Left lung (tissue), 14 donors: ENCODE results near the gene HEMGN. TPM values are rescaled to one million over a fixed set of nuclear protein-coding genes. Genes with fewer than 3 reads are reported as not detected.
A peak's percentile ranks its signal among the peaks of the same experiment; 100 is the strongest.

Experiments
- ATAC-seq: fragments of 200-7000 bp; cut with Tn5 transposase; one replicate; pipeline ENCODE4 v1.9.1; 2020; ENCODE audit warnings: moderate library complexity
- DNase-seq, 4 donors: peaks; one replicate each; pipeline ENCODE4 v3.0.0-alpha.2; 2013 to 2020
- H3K27ac ChIP-seq, 2 donors: fragments of 200-600 bp; sonication (generic) in 1 of 2; one replicate each; pipeline versions ENCODE4 v1.5.0 to v1.8.0; 2020 to 2021
- H3K27me3 ChIP-seq, 2 donors: fragments of 200-600 bp; sonication (generic) in 1 of 2; one replicate each; pipeline versions ENCODE4 v1.5.0 to v1.8.0; 2020 to 2021
- H3K36me3 ChIP-seq, 2 donors: fragments of 200-600 bp; sonication (generic) in 1 of 2; one replicate each; pipeline versions ENCODE4 v1.5.0 to v1.8.0; 2020 to 2021
- H3K4me1 ChIP-seq, 2 donors: fragments of 200-600 bp; one replicate each; pipeline ENCODE4 v1.8.0; 2021
- H3K4me3 ChIP-seq, 2 donors: fragments of 200-600 bp; sonication (generic) in 1 of 2; one replicate each; pipeline versions ENCODE4 v1.5.0 to v1.8.0; 2020 to 2021; ENCODE audit warnings: mild to moderate bottlenecking in 1 of 2
- H3K9me3 ChIP-seq, 2 donors: fragments of 200-600 bp; sonication (generic) in 1 of 2; one replicate each; pipeline versions ENCODE4 v1.5.0 to v1.8.0; 2020 to 2021
- intact Hi-C, 2 donors: fragments of 100-400 bp; cut with DNase I; formaldehyde crosslinking; loops; one replicate each; pipeline versions ENCODE4 v1.11.2 to v1.14.2; 2022
- long read RNA-seq, 12 donors: library from polyadenylated mRNA in 2 of 12; unstranded in 2 of 12; transcript quantifications; one replicate each; pipeline ENCODE4 v2.0.0 and lab custom pipeline, GENCODE V29; 2019 to 2026
- polyA plus RNA-seq, 6 donors: library from polyadenylated mRNA; unstranded; fragments of 120-200 nt; gene quantifications; one replicate each; pipeline ENCODE4 v1.2.1, GENCODE V29; 2013; ENCODE audit not compliant: insufficient read length in 6 of 6
- total RNA-seq, 2 donors: library from RNA; stranded (reverse); fragmentation: NEBNext Ultra II Directional; extraction: Animal tissue kit (Norgen Biotek cat#: 25700); gene quantifications; one replicate each; pipeline ENCODE4 v1.2.1, GENCODE V29; 2021
- TF ChIP-seq, protein P1 (sequence below), 2 donors: fragments of 200-600 bp; sonication (generic) in 1 of 2; IDR thresholded peaks; one replicate each; pipeline versions ENCODE4 v1.5.0 to v1.8.0; 2021; ENCODE audit warnings: antibody characterized with exemption in 2 of 2
- donor health status: DM: no; HTN: yes; CAD: no.
- donor health status: DM: no; HTN: no; CAD: no.

HEMGN gene, protein sequence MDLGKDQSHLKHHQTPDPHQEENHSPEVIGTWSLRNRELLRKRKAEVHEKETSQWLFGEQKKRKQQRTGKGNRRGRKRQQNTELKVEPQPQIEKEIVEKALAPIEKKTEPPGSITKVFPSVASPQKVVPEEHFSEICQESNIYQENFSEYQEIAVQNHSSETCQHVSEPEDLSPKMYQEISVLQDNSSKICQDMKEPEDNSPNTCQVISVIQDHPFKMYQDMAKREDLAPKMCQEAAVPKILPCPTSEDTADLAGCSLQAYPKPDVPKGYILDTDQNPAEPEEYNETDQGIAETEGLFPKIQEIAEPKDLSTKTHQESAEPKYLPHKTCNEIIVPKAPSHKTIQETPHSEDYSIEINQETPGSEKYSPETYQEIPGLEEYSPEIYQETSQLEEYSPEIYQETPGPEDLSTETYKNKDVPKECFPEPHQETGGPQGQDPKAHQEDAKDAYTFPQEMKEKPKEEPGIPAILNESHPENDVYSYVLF
- total RNA-seq, result under 1 TPM; 0.15 to 0.16 TPM
- 1 to 10 TPM; 2.9 to 9.8 (median 5.4) TPM for polyA plus RNA-seq
- long read RNA-seq, donor 1, transcript HEMGN-202 (4 exons, 2,305 nt), result major isoform, 6 of 46 reads
- long read RNA-seq, donor 1, partial matches to known transcripts, result 40 of 46 reads
- long read RNA-seq, donor 1, other reads (novel, unspliced or antisense), result 0 of 46 reads
- long read RNA-seq, donor 2, partial matches to known transcripts, result 0 of 2 reads
- long read RNA-seq, donor 2, other reads (novel, unspliced or antisense), result 0 of 2 reads
- long read RNA-seq, donor 3, result 0 reads
- long read RNA-seq, donor 4, result 0 reads
- long read RNA-seq, donor 5, partial matches to known transcripts, result 0 of 1 reads
- long read RNA-seq, donor 5, other reads (novel, unspliced or antisense), result 0 of 1 reads
- long read RNA-seq, donor 6, partial matches to known transcripts, result 0 of 1 reads
- long read RNA-seq, donor 6, other reads (novel, unspliced or antisense), result 0 of 1 reads
- long read RNA-seq, donor 7, result 0 reads
- long read RNA-seq, donor 8, result 0 reads
- long read RNA-seq, donor 9, result 0 reads
- long read RNA-seq, donor 10, result 0 reads
- long read RNA-seq, donor 11, partial matches to known transcripts, result 0 of 1 reads
- long read RNA-seq, donor 11, other reads (novel, unspliced or antisense), result 0 of 1 reads
- long read RNA-seq, donor 12, result 0 reads

DNA sequence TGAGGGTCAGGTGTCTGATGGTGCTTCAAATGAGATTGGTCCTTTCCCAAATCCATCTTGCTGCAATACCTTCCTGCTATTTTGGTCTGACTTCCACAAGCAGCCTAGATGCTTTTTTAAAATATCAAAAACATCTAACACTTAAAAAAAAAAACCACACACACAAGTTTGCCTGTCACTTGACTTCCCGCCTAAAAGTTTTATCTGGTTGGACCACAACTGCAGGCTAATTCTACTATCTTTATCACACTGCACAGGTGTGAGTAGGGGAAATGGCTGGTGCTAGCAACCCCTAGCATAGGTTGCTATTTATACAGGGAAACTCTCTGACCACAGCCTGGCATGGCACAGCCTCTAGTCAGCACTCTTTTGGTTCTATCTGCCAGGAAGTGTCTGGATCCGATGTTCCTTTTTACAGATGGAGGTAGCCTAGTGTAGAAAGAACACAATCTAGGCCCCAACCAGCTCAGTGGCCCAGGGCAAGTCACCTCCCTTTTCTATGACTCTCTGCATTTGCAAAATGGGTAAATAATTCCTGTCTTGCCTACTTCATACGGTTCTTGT lies at the start of gene HEMGN:
HEMGN (minus strand) TSS at position 92 of the 564 bp plus-strand sequence; CDS start at position 56, 36 bp downstream.
- no peak for ATAC-seq

DNA sequence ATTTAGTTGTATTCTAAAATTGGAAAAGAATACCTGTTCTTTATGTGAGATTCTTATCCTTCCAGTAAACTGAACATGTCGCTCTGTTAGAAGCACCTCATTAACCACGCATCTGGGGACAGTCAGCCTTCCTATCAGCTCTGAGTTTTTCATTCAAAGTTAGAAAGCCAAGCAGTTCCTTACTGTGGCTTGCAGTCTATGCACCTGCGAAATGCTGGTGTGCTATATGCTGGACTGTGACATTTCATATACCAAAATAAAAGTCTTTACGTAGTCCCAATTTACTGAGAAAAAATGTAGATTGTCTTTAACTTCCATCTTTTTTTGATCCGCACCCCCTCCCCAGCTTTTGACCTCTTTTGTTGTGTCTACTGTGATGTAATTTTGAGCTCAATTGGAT lies 49.5 kb upstream of the HEMGN start:
- H3K4me1 ChIP-seq, result peaks cover 25 to 79% of the 10 kb centered on the region in 2 donors
- TF ChIP-seq, protein P1, sequence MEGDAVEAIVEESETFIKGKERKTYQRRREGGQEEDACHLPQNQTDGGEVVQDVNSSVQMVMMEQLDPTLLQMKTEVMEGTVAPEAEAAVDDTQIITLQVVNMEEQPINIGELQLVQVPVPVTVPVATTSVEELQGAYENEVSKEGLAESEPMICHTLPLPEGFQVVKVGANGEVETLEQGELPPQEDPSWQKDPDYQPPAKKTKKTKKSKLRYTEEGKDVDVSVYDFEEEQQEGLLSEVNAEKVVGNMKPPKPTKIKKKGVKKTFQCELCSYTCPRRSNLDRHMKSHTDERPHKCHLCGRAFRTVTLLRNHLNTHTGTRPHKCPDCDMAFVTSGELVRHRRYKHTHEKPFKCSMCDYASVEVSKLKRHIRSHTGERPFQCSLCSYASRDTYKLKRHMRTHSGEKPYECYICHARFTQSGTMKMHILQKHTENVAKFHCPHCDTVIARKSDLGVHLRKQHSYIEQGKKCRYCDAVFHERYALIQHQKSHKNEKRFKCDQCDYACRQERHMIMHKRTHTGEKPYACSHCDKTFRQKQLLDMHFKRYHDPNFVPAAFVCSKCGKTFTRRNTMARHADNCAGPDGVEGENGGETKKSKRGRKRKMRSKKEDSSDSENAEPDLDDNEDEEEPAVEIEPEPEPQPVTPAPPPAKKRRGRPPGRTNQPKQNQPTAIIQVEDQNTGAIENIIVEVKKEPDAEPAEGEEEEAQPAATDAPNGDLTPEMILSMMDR (IDR thresholded peaks at IDR 0.05), result no peak
- intact Hi-C loops, result no loop called here

More for the DNA sequence above, at the start of gene HEMGN:
- intact Hi-C loops, result no loop called here
- H3K27me3 ChIP-seq, result peaks cover 0 to 23% of the 10 kb centered on the region in 2 donors
- no peaks in the 10 kb centered on the region for H3K36me3 ChIP-seq
- TF ChIP-seq, protein P1 (IDR thresholded peaks at IDR 0.05), result no peak
- H3K4me3 ChIP-seq, result no peak within 1 kb of the TSS
- no peak within 1 kb of the TSS for H3K27ac ChIP-seq
- no peaks in the 10 kb centered on the region for H3K4me1 ChIP-seq
- DNase-seq, result no peak
- no peaks in the 10 kb centered on the region for H3K9me3 ChIP-seq

DNA sequence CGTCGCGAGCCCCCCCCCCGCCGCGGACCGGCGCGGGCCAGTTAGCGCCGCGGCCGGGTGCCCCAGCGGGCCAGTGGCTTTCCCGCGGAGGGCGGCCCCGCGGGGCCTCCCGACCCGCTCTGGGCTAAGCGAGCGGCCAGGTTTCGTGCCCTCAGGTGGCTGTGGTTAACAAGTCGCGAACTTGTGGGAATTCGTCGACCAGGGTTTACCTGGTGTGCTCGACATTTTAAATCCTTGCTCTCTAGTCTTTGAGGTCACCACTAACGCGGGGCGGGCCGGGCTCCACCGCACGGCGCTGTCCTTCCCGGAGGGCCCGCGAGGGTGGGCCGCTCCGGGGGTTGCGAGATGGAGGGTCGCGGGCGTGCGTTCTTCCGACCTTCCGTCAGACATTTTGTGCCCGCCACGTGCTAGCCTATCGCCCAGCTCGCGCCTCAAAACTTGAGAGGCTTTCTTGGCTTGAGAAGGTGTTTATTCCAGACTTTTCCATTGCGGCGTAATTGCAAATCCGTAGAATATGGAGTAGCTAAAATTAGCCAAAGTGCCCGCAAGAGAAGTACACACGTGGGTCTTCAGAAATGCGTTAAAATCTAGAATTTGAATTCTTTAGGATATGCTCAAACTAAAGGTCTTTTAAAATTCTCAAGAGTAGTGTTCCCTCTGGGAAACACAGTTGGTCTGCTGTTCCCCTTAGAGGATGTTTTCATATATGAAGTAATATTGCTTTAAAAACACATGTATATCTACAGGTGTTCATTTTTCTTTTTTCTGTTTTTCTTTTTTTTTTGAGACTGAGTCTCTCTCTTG lies 47.3 kb upstream of the HEMGN start:
- ATAC-seq (peak; percentile 3), DNase-seq (peak in 2 of 4 donors; percentile 34 to 36)
- H3K27ac ChIP-seq, result peak overlapping the region; percentile 96 to 98
- H3K4me1 ChIP-seq, result peaks cover 25 to 66% of the 10 kb centered on the region in 2 donors
- intact Hi-C loops, result no loop called here
- H3K36me3 ChIP-seq, result no peaks in the 10 kb centered on the region
- TF ChIP-seq, protein P1 (IDR thresholded peaks at IDR 0.05), result no peak
- no peaks in the 10 kb centered on the region for H3K27me3 ChIP-seq
- peak overlapping the region; percentile 88 to 94 for H3K4me3 ChIP-seq
- H3K9me3 ChIP-seq, result no peaks in the 10 kb centered on the region

More for the DNA sequence above, 49.5 kb upstream of the HEMGN start:
- H3K9me3 ChIP-seq, result no peaks in the 10 kb centered on the region
- DNase-seq (no peak), ATAC-seq (no peak)
- H3K4me3 ChIP-seq, result no peak overlapping the region
- H3K36me3 ChIP-seq, result no peaks in the 10 kb centered on the region
- H3K27me3 ChIP-seq, result no peaks in the 10 kb centered on the region
- no peak overlapping the region for H3K27ac ChIP-seq

DNA sequence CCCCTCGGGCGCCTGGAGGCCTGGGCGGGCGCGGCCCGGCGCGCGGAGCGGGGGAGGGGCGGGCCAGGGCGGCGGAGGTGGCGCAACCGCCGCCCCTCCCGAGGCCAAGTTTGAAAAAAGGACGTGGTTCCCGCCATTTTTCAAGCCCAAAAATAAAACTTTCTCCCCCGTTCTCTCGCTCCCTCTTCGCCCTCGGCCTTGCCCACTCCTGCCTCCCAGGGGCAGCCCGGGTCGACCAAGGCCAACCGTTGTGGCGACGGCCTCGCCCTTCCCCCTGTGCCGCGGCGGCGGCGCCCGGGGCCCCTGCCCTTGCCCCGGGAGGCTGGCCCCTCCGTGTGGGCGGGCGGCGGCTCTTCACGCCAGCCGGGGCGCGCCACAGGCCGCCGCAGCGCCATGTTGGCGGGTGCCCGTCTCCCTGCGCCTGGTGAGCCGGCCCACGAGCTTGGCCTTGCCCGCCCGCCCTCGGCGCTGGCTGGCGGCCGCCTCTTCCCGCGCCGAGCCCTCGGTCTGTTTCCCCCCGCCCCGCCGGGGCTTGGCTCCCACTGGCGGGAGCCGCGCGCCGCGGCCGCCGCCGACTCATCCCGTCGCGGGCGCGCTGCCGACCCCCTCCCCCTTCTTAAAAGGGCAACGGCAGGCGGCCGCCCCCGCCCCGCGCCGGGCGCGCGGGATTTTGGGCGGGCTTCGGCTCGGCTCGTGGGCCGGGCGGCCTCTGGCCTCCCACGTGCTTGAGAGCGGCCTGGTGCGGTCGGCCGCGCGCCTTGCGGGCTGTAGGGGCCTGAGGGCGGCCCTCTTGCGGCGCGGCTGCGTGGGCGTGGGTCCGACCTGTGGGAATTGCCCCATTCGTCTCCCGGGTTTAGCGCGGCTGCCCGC lies 46.5 kb upstream of the HEMGN start:
- H3K4me3 ChIP-seq, result peak overlapping the region; percentile 88 to 94
- H3K36me3 ChIP-seq, result no peaks in the 10 kb centered on the region
- H3K9me3 ChIP-seq, result no peaks in the 10 kb centered on the region
- TF ChIP-seq, protein P1 (IDR thresholded peaks at IDR 0.05), result no peak
- H3K27ac ChIP-seq, result peak overlapping the region; percentile 96 to 98
- peaks cover 21 to 58% of the 10 kb centered on the region in 2 donors for H3K4me1 ChIP-seq
- intact Hi-C loops, result no loop called here
- H3K27me3 ChIP-seq, result no peaks in the 10 kb centered on the region
- DNase-seq (peak; percentile 69 to 91 (median 79)), ATAC-seq (peak; percentile 30)
